Brain microvascular endothelial cell (primary cell): ENCODE measurements around the gene YIF1A.
A peak's percentile ranks its signal among the peaks of the same experiment; 100 is the strongest.

Source experiments
- DNase-seq: peaks from one replicate; pipeline ENCODE4 v3.0.0-alpha.2; 2020
- H3K27ac ChIP-seq: fragments of 250-450 bp; sonication (Bioruptor Pico); 2 replicates; pipeline ENCODE4 v1.5.1; 2020; ENCODE audit warnings: mild to moderate bottlenecking, moderate library complexity
- H3K27me3 ChIP-seq: fragments of 250-450 bp; sonication (Bioruptor Pico); replicated peaks from 2 replicates; pipeline ENCODE4 v1.5.1; 2020; ENCODE audit warnings: mild to moderate bottlenecking
- H3K36me3 ChIP-seq: fragments of 250-450 bp; sonication (Bioruptor Pico); replicated peaks from 2 replicates; pipeline ENCODE4 v1.5.1; 2020; ENCODE audit warnings: mild to moderate bottlenecking
- H3K4me3 ChIP-seq: 2 replicates; pipeline ENCODE4 v1.5.1; 2011; ENCODE audit warnings: low read depth, mild to moderate bottlenecking, control low read depth, low read length, moderate library complexity
- in situ Hi-C: cut with HindIII; loops from 2 replicates; pipeline ENCODE4 v1.10.0; 2017; ENCODE audit warnings: low sequenced_read_pairs, low pct_ligation_motif_present
- TF ChIP-seq, protein P1 (sequence below): IDR thresholded peaks from 2 replicates; pipeline ENCODE4 v1.5.1; 2011; ENCODE audit warnings: low read depth, mild to moderate bottlenecking, moderate library complexity, low read length, control low read depth, inconsistent platforms; ENCODE audit errors: missing control alignments

The YIF1A gene

DNA sequence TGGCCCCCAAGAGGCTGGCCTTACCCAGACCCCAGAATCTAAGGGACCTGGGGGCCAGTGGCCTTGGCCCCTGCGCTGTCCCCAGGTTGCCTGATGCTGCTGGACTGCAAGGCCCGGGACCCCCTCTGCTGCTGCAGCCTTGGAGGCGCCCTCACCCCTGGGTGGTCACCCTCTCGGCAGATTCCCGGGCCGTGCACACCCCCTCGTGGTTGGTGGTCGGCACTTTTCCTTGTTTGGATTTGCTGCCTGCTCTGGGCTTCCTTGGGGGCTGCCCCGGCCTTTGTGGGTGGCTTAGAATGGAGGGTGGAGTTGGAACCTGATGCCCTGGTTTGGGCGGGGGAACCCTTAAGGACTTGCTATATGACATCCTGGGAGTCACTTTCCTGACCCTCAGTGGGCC, 42.0 kb upstream of the YIF1A start:
- TF ChIP-seq, protein P1, sequence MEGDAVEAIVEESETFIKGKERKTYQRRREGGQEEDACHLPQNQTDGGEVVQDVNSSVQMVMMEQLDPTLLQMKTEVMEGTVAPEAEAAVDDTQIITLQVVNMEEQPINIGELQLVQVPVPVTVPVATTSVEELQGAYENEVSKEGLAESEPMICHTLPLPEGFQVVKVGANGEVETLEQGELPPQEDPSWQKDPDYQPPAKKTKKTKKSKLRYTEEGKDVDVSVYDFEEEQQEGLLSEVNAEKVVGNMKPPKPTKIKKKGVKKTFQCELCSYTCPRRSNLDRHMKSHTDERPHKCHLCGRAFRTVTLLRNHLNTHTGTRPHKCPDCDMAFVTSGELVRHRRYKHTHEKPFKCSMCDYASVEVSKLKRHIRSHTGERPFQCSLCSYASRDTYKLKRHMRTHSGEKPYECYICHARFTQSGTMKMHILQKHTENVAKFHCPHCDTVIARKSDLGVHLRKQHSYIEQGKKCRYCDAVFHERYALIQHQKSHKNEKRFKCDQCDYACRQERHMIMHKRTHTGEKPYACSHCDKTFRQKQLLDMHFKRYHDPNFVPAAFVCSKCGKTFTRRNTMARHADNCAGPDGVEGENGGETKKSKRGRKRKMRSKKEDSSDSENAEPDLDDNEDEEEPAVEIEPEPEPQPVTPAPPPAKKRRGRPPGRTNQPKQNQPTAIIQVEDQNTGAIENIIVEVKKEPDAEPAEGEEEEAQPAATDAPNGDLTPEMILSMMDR = peak; percentile 16
- Histone ChIP-seq H3K36me3 (peaks cover 13% of the 10 kb centered on the region), H3K4me3 (no peak overlapping the region), H3K27ac (no peak overlapping the region), H3K27me3 (no peaks in the 10 kb centered on the region)
- DNase-seq = no peak
- in situ Hi-C loops = no loop called here

DNA sequence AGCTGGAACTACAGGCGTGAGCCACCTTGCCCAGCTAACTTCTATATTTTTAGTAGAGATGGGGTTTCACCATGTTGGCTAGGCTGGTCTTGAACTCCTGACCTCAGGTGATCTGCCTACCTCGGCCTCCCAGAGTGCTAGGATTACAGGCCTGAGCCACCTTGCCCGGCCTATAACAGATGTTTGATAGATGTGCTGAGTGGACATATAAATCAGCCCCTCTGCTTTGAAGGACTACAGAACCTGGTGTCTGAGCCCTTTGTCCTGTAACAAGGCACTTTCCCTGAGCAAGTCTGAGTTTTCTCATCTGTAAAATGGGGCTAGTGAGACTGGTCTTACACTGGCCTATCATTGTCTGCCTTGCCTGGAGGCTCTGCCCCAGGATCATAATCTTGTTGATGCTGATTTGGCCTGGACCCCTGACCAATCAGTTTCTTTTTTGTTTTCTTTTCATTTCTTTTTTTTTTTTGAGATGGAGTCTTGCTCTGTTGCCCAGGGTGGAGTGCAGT, 40.3 kb upstream of the YIF1A start:
- Histone ChIP-seq H3K27ac (no peak overlapping the region), H3K4me3 (no peak overlapping the region), H3K36me3 (peaks cover 13% of the 10 kb centered on the region), H3K27me3 (no peaks in the 10 kb centered on the region)
- in situ Hi-C loops = no loop called here
- no peak for DNase-seq
- TF ChIP-seq, protein P1 = no peak

DNA sequence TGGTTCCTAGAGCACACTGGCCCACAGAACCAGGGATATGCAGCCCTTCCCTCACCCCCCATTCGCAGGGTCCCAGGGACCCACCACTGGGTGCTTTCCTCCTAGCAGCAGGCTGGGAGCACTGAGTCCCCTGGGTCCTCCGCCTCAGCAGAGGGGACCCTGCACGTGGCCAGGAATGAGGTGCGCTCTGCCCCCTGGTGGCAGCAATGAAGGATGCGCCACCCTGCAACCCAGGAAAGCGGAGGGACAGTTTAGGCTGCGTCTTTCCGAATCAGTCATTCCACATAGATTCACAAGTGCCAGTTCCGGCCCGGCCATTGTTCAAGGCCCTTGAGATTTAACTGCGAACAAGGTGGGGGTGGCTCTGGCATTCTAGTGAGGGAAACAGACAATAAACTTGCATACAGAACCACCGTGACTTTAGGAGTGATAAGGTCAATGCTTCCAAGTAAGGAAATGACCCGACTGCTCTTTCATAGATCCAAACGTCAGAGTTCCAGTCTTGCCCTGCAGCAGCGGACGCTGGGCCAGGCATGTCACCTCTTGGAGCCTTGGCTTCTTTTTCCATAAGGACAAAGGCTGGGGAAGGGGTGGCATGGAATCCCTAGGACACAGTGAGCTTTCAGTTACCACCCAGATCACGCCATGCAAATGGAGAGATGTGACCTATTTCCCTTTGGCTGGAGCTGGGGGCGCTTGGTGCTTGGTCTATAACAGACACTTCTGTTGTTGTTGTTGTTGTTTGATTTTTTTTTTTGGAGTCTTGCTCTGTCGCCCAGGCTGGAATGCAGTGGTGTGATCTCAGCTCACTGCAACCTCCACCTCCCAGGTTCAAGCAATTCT, 39.6 kb upstream of the YIF1A start:
- H3K36me3 ChIP-seq = peaks cover 10% of the 10 kb centered on the region
- H3K4me3 ChIP-seq = no peak overlapping the region
- no peaks in the 10 kb centered on the region for H3K27me3 ChIP-seq
- TF ChIP-seq, protein P1 = peak; percentile 95
- DNase-seq = peak; percentile 62
- peak overlapping the region; percentile 78 for H3K27ac ChIP-seq
- in situ Hi-C loops = no loop called here

DNA sequence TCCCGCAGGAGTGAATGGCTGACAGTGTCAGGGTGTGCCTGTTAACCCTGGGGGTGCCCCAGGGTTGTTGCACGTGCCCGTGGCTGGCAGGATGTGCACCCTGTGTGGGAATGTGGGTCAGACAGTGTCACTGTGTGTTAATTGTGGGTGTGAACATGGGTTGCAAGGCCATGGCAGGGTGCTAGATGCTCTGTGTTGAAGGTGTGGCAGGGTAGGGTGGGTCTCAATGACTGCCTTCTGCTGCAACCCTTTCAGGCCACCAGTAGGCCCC, 39.0 kb upstream of the YIF1A start:
- H3K36me3 ChIP-seq = peaks cover 5% of the 10 kb centered on the region
- in situ Hi-C loops = no loop called here
- TF ChIP-seq, protein P1 = no peak
- no peak overlapping the region for H3K4me3 ChIP-seq
- H3K27ac ChIP-seq = peak overlapping the region; percentile 78
- no peaks in the 10 kb centered on the region for H3K27me3 ChIP-seq
- no peak for DNase-seq

DNA sequence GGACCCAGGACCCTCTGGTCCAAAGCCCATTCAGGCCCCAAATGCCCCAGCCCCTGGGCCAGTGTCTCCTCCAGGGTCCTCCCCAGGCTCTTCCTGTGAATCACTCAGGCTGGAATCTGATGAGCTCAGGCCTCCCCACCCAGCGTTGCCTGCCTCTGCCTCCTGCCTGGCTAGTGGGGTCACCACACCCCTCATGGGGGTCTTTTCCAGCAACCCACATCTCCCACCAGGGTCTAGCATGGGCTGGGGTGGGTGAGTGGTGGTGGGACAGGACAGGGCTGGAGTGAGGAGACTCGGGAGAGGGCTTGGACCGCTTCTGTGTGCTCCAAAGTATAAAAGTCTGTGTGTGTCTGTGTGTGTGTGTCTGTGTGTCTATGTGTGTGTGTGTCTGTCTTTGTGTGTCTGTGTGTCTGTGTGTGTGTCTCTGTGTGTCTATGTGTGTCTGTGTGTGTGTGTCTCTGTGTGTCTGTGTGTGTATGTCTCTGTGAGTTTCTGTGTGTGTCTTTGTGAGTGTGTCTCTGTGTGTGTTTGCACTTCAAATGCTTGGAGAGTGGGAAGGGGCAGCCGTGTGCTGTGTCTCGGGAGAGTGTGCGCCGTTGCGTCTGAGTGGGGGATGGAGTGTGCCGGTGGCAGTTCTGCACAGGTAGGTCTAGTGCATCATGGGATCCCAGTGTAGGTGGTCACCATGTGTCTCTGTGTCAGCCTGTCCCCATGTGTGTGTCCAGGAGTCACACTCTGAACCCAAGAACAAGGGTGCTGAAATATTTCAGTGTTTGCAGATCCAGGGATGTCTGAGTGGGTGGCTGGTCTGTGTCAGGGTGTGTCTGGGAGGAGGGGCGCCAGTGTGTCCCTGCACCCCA, 38.5 kb upstream of the YIF1A start:
- peak overlapping the region; percentile 78 for H3K27ac ChIP-seq
- TF ChIP-seq, protein P1 = peak; percentile 23
- in situ Hi-C loops = no loop called here
- peak; percentile 75 for DNase-seq
- H3K36me3 ChIP-seq = no peaks in the 10 kb centered on the region
- no peak overlapping the region for H3K4me3 ChIP-seq
- H3K27me3 ChIP-seq = no peaks in the 10 kb centered on the region
